Liver (tissue), 3 donors: ENCODE data around the gene AP1S1.

Source experiments
- CTCF ChIP-seq: fragments of 150-350 bp; IDR thresholded peaks from 2 replicates; pipeline ENCODE4 v1.5.1; 2017; ENCODE audit warnings: improper control_type of control experiment, low read depth, low read length; ENCODE audit not compliant: missing input control
- FOXA1 ChIP-seq: IDR thresholded peaks from 2 replicates; pipeline ENCODE4 v1.6.1; 2016; ENCODE audit warnings: antibody characterized with exemption
- GABPA ChIP-seq, 2 donors: IDR thresholded peaks in 1 of 2; conservative IDR thresholded peaks in 1 of 2; 2 replicates each; pipeline ENCODE4 v1.6.1; 2016; ENCODE audit warnings: antibody characterized with exemption in 2 of 2, mild to moderate bottlenecking in 1 of 2, moderate library complexity in 1 of 2
- HNF4A ChIP-seq, 2 donors: conservative IDR thresholded peaks; 2 replicates each; pipeline ENCODE4 v1.6.1; 2016; ENCODE audit warnings: antibody characterized with exemption in 2 of 2, mild to moderate bottlenecking in 2 of 2
- JUND ChIP-seq, 2 donors: IDR thresholded peaks; 2 replicates each; pipeline ENCODE4 v1.6.1; 2016; ENCODE audit warnings: antibody characterized with exemption in 2 of 2
- NR2F2 ChIP-seq: IDR thresholded peaks from 2 replicates; pipeline ENCODE4 v1.6.1; 2016; ENCODE audit warnings: antibody characterized with exemption
- RAD21 ChIP-seq, 2 donors: IDR thresholded peaks; 2 replicates each; pipeline ENCODE4 v1.6.1; 2016; ENCODE audit warnings: antibody characterized with exemption in 2 of 2, mild to moderate bottlenecking in 2 of 2
- REST ChIP-seq: IDR thresholded peaks from 2 replicates; pipeline ENCODE4 v1.6.1; 2016; ENCODE audit warnings: antibody characterized with exemption, mild to moderate bottlenecking
- TAF1 ChIP-seq: conservative IDR thresholded peaks from 2 replicates; pipeline ENCODE4 v1.6.1; 2016; ENCODE audit warnings: antibody characterized with exemption, mild to moderate bottlenecking
- ZBTB33 ChIP-seq: IDR thresholded peaks from 2 replicates; pipeline ENCODE4 v1.6.1; 2016; ENCODE audit warnings: antibody characterized with exemption
- TF ChIP-seq, protein P1 (sequence below): IDR thresholded peaks from 2 replicates; pipeline ENCODE4 v1.6.1; 2016; ENCODE audit warnings: antibody characterized with exemption
- donor health status: healthy.
- donor health status: healthy.

DNA sequence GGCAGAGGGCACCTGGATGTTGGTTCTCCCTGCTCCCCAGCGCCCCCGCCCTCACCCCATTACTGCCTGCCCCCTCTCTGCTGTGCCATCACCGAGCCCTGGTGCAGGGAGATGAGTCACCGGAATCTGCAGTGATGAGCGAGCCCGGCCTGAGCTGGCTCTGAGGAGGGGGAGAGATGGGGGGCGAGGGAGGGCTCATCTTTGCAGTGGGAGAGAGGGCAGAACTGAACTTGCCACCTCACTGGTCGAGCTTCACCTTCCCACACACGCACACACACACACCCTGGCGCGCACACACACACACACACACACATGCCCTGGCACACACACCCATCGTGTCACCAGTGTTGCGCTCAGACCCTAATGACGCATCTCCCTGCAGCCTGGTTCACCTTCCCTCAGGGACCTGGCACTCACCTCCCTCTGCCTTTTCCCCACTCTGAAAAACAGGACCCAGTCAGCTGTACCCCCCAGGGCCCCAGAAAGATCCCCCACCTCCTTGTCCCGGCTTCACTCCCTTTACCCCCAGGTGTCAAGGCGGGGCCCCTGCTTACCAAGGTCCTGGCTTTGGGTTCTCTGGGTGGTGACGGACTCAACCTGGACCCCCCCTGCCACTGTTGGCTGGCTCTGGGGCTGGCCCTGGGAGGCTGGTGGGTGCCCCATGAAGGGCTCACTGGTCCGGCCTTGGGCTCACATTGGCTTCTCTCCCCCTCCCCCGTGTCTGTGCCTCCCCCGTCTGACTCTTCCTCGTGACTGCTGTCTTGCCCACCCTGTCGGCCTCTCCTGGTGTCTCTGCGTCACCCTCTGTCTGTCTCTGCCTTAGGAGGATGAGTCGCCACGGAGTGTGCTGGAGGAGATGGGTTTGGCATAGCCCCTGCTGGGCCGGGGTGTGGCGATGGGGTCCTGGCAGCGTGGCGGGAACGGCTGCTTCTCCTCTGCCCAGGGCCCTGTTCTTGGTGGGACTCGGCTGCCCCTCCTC lies 5.7 kb downstream of the AP1S1 start:
- no peak for TF ChIP-seq ZBTB33
- no peak for TF ChIP-seq CTCF
- TF ChIP-seq REST, result no peak
- TF ChIP-seq, protein P1, sequence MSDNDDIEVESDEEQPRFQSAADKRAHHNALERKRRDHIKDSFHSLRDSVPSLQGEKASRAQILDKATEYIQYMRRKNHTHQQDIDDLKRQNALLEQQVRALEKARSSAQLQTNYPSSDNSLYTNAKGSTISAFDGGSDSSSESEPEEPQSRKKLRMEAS, result no peak
- no peak for TF ChIP-seq JUND (IDR thresholded peaks at IDR 0.05)
- no peak for TF ChIP-seq TAF1
- TF ChIP-seq GABPA (IDR thresholded peaks at IDR 0.05 in 1 of 2, conservative IDR thresholded peaks at IDR 0.05 in 1 of 2), result no peak
- no peak for TF ChIP-seq NR2F2
- no peak for TF ChIP-seq HNF4A (conservative IDR thresholded peaks at IDR 0.05)
- no peak for TF ChIP-seq FOXA1
- no peak for TF ChIP-seq RAD21 (IDR thresholded peaks at IDR 0.05)
